Gastrocnemius medialis (tissue), 4 donors: Measurements from ENCODE around the gene TNNI3K.

ENCODE experiments used
- CTCF ChIP-seq, 5 experiments: fragments of 450-650 bp in 3 of 5; fragments of 200-600 bp in 2 of 5; sonication (generic) in 2 of 5; IDR thresholded peaks in 4 of 5; conservative IDR thresholded peaks in 1 of 5; 1 replicate in 4 of 5; 2 replicates in 1 of 5; pipeline ENCODE4 v1.5.1; 2016 to 2019; ENCODE audit warnings: antibody characterized with exemption in 5 of 5, mild to moderate bottlenecking in 3 of 5, moderate library complexity in 3 of 5
- POLR2A ChIP-seq, 2 donors: fragments of 450-650 bp; IDR thresholded peaks; one replicate each; pipeline ENCODE4 v1.6.1; 2017; ENCODE audit warnings: antibody characterized with exemption in 2 of 2, mild to moderate bottlenecking in 2 of 2, moderate library complexity in 2 of 2

GRCh38 chr1:74587888-74588287 lies 352.7 kb downstream of the TNNI3K start:
- TF ChIP-seq CTCF (IDR thresholded peaks at IDR 0.05 in 4 of 5, conservative IDR thresholded peaks at IDR 0.05 in 1 of 5) (no peak), POLR2A (IDR thresholded peaks at IDR 0.05) (no peak)
